Upper lobe of left lung (tissue), 6 donors: ENCODE measurements around the gene PWWP2B. TPM values are rescaled to one million over a fixed set of nuclear protein-coding genes. Genes with fewer than 3 reads are reported as not detected.

Experiments used
- ATAC-seq, 2 donors: fragments of 200-7000 bp; cut with Tn5 transposase; one replicate each; pipeline ENCODE4 v1.9.1; 2022; ENCODE audit warnings: mild to moderate bottlenecking in 2 of 2, moderate library complexity in 2 of 2; ENCODE audit not compliant: low FRiP score in 2 of 2
- DNase-seq, 2 donors: peaks; one replicate each; pipeline ENCODE4 v3.0.0-alpha.2; 2019 to 2020
- H3K27ac ChIP-seq, 4 donors: fragments of 200-600 bp; sonication (generic); one replicate each; pipeline ENCODE4 v1.5.1; 2016 to 2019
- H3K27me3 ChIP-seq, 4 donors: fragments of 200-600 bp; sonication (generic); one replicate each; pipeline ENCODE4 v1.5.1; 2017 to 2019
- H3K36me3 ChIP-seq, 4 donors: fragments of 200-600 bp; sonication (generic); one replicate each; pipeline ENCODE4 v1.5.1; 2016 to 2019
- H3K4me1 ChIP-seq, 4 donors: fragments of 200-600 bp; sonication (generic); one replicate each; pipeline ENCODE4 v1.5.1; 2018 to 2019
- H3K4me3 ChIP-seq, 4 donors: fragments of 200-600 bp; sonication (generic); one replicate each; pipeline ENCODE4 v1.5.1; 2017 to 2019; ENCODE audit warnings: mild to moderate bottlenecking in 2 of 4, moderate library complexity in 1 of 4
- H3K9me3 ChIP-seq, 4 donors: fragments of 200-600 bp; sonication (generic); one replicate each; pipeline ENCODE4 v1.5.1; 2018 to 2019
- EP300 ChIP-seq, 4 donors: sonication (generic); formaldehyde crosslinking; IDR thresholded peaks; one replicate each; pipeline ENCODE4 v1.5.1; 2017; ENCODE audit warnings: antibody characterized with exemption in 4 of 4, control low read depth in 2 of 4
- POLR2A ChIP-seq, 4 donors: fragments of 450-650 bp; IDR thresholded peaks; one replicate each; pipeline ENCODE4 v1.5.1; 2016 to 2017; ENCODE audit warnings: antibody characterized with exemption in 4 of 4, mild to moderate bottlenecking in 2 of 4
- POLR2AphosphoS5 ChIP-seq, 2 donors: sonication (generic); formaldehyde crosslinking; IDR thresholded peaks; one replicate each; pipeline ENCODE4 v1.5.1; 2017; ENCODE audit warnings: antibody characterized with exemption in 2 of 2
- WGBS, 2 donors: methylation state at CpG; one replicate each; pipeline ENCODE4 v1.1.5; 2017 to 2018; 5-methylcytosine and 5-hydroxymethylcytosine counted together
- total RNA-seq, 6 donors: library from RNA; depleted of rRNA in 4 of 6; stranded (reverse); fragments of >200 nt in 4 of 6; gene quantifications; one replicate each; pipeline versions ENCODE4 v1.1.0 to v1.2.1, GENCODE V29; 2016 to 2021
- TF ChIP-seq, protein P1 (sequence below), 6 experiments: fragments of 450-650 bp in 4 of 6; fragments of 200-600 bp in 2 of 6; sonication (generic) in 2 of 6; IDR thresholded peaks; one replicate each; pipeline ENCODE4 v1.5.1; 2016 to 2019; ENCODE audit warnings: antibody characterized with exemption in 6 of 6
- donor health status: DM: no; HTN: no; CAD: no; lungs with moderate emphysema.
- donor health status: DM: no; HTN: yes; CAD: no; lungs with severe emphysema.

Gene PWWP2B
- total RNA-seq, 6 donors from 2014 or later, result 20.2 to 54.4 (median 32.9) TPM

- Histone ChIP-seq H3K4me1 (peaks cover 45 to 65% (median 61%) of the 10 kb centered on the region in 4 donors), H3K27me3 (no peaks in the 10 kb centered on the region), H3K36me3 (peaks cover 13 to 21% (median 20%) of the 10 kb centered on the region in 4 donors), H3K27ac (peak overlapping the region; percentile 79 to 99 (median 88)), H3K9me3 (no peaks in the 10 kb centered on the region), H3K4me3 (no peak overlapping the region)
- ATAC-seq (peak in 1 of 2 donors; percentile 3), DNase-seq (peak; percentile 60 to 74)
- TF ChIP-seq, protein P1, sequence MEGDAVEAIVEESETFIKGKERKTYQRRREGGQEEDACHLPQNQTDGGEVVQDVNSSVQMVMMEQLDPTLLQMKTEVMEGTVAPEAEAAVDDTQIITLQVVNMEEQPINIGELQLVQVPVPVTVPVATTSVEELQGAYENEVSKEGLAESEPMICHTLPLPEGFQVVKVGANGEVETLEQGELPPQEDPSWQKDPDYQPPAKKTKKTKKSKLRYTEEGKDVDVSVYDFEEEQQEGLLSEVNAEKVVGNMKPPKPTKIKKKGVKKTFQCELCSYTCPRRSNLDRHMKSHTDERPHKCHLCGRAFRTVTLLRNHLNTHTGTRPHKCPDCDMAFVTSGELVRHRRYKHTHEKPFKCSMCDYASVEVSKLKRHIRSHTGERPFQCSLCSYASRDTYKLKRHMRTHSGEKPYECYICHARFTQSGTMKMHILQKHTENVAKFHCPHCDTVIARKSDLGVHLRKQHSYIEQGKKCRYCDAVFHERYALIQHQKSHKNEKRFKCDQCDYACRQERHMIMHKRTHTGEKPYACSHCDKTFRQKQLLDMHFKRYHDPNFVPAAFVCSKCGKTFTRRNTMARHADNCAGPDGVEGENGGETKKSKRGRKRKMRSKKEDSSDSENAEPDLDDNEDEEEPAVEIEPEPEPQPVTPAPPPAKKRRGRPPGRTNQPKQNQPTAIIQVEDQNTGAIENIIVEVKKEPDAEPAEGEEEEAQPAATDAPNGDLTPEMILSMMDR (IDR thresholded peaks at IDR 0.05), result peak in 1 of 6 experiments; percentile 5
- TF ChIP-seq EP300 (IDR thresholded peaks at IDR 0.05) (peak in 2 of 4 donors; percentile 40 to 72), POLR2AphosphoS5 (IDR thresholded peaks at IDR 0.05) (peak; percentile 52 to 88), POLR2A (IDR thresholded peaks at IDR 0.05) (no peak)
- WGBS, 2 donors, result 72 to 100% methylated on average over 1 to 11 of the region's 20 CpGs
These were observed 4.6 kb downstream of the PWWP2B start for GRCh38 chr10:132401401-132402118.

- H3K27ac ChIP-seq, result peak overlapping the region; percentile 79 to 99 (median 88)
- no peak overlapping the region for H3K4me3 ChIP-seq
- H3K27me3 ChIP-seq, result no peaks in the 10 kb centered on the region
- no peak for ATAC-seq
- 91 to 93% methylated on average over 6 to 20 of the region's 24 CpGs for WGBS, 2 donors
- H3K4me1 ChIP-seq, result peaks cover 56 to 74% (median 70%) of the 10 kb centered on the region in 4 donors
- H3K9me3 ChIP-seq, result no peaks in the 10 kb centered on the region
- DNase-seq, result peak in 1 of 2 donors; percentile 78
- H3K36me3 ChIP-seq, result peaks cover 13 to 29% (median 24%) of the 10 kb centered on the region in 4 donors
- no peak for TF ChIP-seq EP300 (IDR thresholded peaks at IDR 0.05)
- TF ChIP-seq POLR2AphosphoS5 (IDR thresholded peaks at IDR 0.05), result no peak
- TF ChIP-seq POLR2A (IDR thresholded peaks at IDR 0.05), result no peak
- TF ChIP-seq, protein P1 (IDR thresholded peaks at IDR 0.05), result no peak
These were observed 5.8 kb downstream of the PWWP2B start for GRCh38 chr10:132402781-132403241.

DNA sequence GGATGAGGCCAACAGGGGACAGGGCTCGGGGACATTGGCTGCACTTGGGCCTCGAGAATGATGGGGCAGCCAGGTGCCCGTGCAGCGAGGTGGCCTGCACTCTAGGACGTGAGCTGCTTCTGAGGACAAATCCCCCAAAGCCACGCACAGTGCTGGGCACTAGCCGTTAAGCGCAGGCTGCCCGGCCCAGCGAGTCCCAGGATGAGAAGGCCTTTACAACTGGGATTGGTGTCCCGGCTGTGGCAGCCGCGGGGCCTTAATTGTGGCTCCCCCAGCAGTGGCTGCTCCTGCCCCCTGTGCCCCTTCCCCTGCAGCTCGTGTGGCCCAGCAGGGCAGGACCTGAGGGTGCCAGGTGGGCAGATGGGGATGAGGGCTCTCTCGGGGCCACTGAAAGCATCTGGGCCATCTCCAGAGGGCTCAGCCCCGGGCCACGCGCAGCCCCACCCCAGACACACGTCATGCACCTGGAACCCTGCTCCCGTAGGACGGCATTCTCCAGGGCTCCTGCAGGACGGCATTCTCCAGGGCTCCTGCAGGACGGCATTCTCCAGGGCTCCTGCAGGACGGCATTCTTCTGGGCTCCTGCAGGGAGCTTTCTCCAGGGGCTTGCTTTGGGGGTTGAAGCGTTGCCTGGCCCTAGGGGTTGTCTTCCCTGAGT lies 6.6 kb downstream of the PWWP2B start:
- Histone ChIP-seq H3K36me3 (peaks cover 13 to 29% (median 24%) of the 10 kb centered on the region in 4 donors), H3K27ac (peak overlapping the region in 3 of 4 donors; percentile 72 to 94 (median 79)), H3K4me3 (no peak overlapping the region), H3K9me3 (no peaks in the 10 kb centered on the region), H3K27me3 (no peaks in the 10 kb centered on the region), H3K4me1 (peaks cover 58 to 74% (median 70%) of the 10 kb centered on the region in 4 donors)
- peak in 1 of 2 donors; percentile 85 for DNase-seq
- 83 to 84% methylated on average over 6 to 18 of the region's 25 CpGs for WGBS, 2 donors
- no peak for ATAC-seq
- TF ChIP-seq POLR2AphosphoS5 (IDR thresholded peaks at IDR 0.05), result no peak

GRCh38 chr10:132404169-132404880 lies 7.3 kb downstream of the PWWP2B start:
- Histone ChIP-seq H3K36me3 (peaks cover 13 to 29% (median 24%) of the 10 kb centered on the region in 4 donors), H3K9me3 (no peaks in the 10 kb centered on the region), H3K27ac (peak overlapping the region in 3 of 4 donors; percentile 42 to 72 (median 57)), H3K4me1 (peaks cover 58 to 74% (median 70%) of the 10 kb centered on the region in 4 donors), H3K27me3 (no peaks in the 10 kb centered on the region), H3K4me3 (no peak overlapping the region)
- WGBS, 2 donors, result 88 to 90% methylated on average over 13 to 24 of the region's 32 CpGs
- no peak for ATAC-seq
- DNase-seq, result peak in 1 of 2 donors; percentile 67
- TF ChIP-seq, protein P1 (IDR thresholded peaks at IDR 0.05), result no peak
- TF ChIP-seq POLR2AphosphoS5 (IDR thresholded peaks at IDR 0.05) (no peak), EP300 (IDR thresholded peaks at IDR 0.05) (no peak), POLR2A (IDR thresholded peaks at IDR 0.05) (no peak)
